ENCODE measurements around the gene PIMREG. TPM values are rescaled to one million over a fixed set of nuclear protein-coding genes. Genes with fewer than 3 reads are reported as not detected.

The PIMREG gene
- total and polyA plus RNA-seq, 2 donors from 2014 or later, result 1.7 TPM; not detected in 1

GRCh38 chr17:6427279-6427781, 16.9 kb upstream of the PIMREG start:
- no peak for FAIRE-seq
- TF ChIP-seq, protein P1, sequence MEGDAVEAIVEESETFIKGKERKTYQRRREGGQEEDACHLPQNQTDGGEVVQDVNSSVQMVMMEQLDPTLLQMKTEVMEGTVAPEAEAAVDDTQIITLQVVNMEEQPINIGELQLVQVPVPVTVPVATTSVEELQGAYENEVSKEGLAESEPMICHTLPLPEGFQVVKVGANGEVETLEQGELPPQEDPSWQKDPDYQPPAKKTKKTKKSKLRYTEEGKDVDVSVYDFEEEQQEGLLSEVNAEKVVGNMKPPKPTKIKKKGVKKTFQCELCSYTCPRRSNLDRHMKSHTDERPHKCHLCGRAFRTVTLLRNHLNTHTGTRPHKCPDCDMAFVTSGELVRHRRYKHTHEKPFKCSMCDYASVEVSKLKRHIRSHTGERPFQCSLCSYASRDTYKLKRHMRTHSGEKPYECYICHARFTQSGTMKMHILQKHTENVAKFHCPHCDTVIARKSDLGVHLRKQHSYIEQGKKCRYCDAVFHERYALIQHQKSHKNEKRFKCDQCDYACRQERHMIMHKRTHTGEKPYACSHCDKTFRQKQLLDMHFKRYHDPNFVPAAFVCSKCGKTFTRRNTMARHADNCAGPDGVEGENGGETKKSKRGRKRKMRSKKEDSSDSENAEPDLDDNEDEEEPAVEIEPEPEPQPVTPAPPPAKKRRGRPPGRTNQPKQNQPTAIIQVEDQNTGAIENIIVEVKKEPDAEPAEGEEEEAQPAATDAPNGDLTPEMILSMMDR (IDR thresholded peaks at IDR 0.05; ENCODE audit: borderline replicate concordance, extremely low read depth, insufficient read depth), result no peak
- intact Hi-C loops (cut with DNase I), result no loop called here

GRCh38 chr17:6428207-6428965, 15.9 kb upstream of the PIMREG start:
- Histone ChIP-seq H3K9me3 (ENCODE audit: control insufficient read depth in 2 of 3, insufficient read depth in 1 of 3, low read length in 3 of 3) (no peaks in the 10 kb centered on the region), H3K9ac (ENCODE audit: low read length in 3 of 3) (no peak overlapping the region), H3K4me1 (ENCODE audit: control insufficient read depth in 2 of 3, insufficient read depth in 2 of 3, low read depth in 1 of 3, low read length in 3 of 3) (no peaks in the 10 kb centered on the region), H3K4me3 (ENCODE audit: low read length in 3 of 3) (no peak overlapping the region), H3K36me3 (ENCODE audit: control insufficient read depth in 2 of 3, insufficient read depth in 3 of 3, low read length in 3 of 3) (no peaks in the 10 kb centered on the region), H3K27me3 (ENCODE audit: control insufficient read depth, insufficient read depth, low read length) (no peaks in the 10 kb centered on the region), H3K27ac (ENCODE audit: low read depth in 2 of 2, low read length in 2 of 2) (no peak overlapping the region)
- FAIRE-seq (no peak), DNase-seq (no peak)
- intact Hi-C loops (cut with DNase I), result no loop called here
- TF ChIP-seq, protein P1 (IDR thresholded peaks at IDR 0.05; ENCODE audit: borderline replicate concordance, extremely low read depth, insufficient read depth), result no peak

More at GRCh38 chr17:6427279-6427781, 16.9 kb upstream of the PIMREG start:
- Histone ChIP-seq H3K36me3 (ENCODE audit: control insufficient read depth in 2 of 3, insufficient read depth in 3 of 3, low read length in 3 of 3) (no peaks in the 10 kb centered on the region), H3K27ac (ENCODE audit: low read depth in 2 of 2, low read length in 2 of 2) (no peak overlapping the region), H3K4me1 (ENCODE audit: control insufficient read depth in 2 of 3, insufficient read depth in 2 of 3, low read depth in 1 of 3, low read length in 3 of 3) (no peaks in the 10 kb centered on the region), H3K4me3 (ENCODE audit: low read length in 3 of 3) (no peak overlapping the region), H3K27me3 (ENCODE audit: control insufficient read depth, insufficient read depth, low read length) (no peaks in the 10 kb centered on the region), H3K9ac (ENCODE audit: low read length in 3 of 3) (no peak overlapping the region), H3K9me3 (ENCODE audit: control insufficient read depth in 2 of 3, insufficient read depth in 1 of 3, low read length in 3 of 3) (no peaks in the 10 kb centered on the region)
- DNase-seq, result no peak

- no peak for FAIRE-seq
- Histone ChIP-seq H3K4me1 (ENCODE audit: control insufficient read depth in 2 of 3, insufficient read depth in 2 of 3, low read depth in 1 of 3, low read length in 3 of 3) (no peaks in the 10 kb centered on the region), H3K36me3 (ENCODE audit: control insufficient read depth in 2 of 3, insufficient read depth in 3 of 3, low read length in 3 of 3) (no peaks in the 10 kb centered on the region), H3K27me3 (ENCODE audit: control insufficient read depth, insufficient read depth, low read length) (no peaks in the 10 kb centered on the region), H3K27ac (ENCODE audit: low read depth in 2 of 2, low read length in 2 of 2) (no peak overlapping the region), H3K4me3 (ENCODE audit: low read length in 3 of 3) (no peak overlapping the region), H3K9ac (ENCODE audit: low read length in 3 of 3) (no peak overlapping the region), H3K9me3 (ENCODE audit: control insufficient read depth in 2 of 3, insufficient read depth in 1 of 3, low read length in 3 of 3) (no peaks in the 10 kb centered on the region)
- no peak for DNase-seq
- TF ChIP-seq, protein P1 (IDR thresholded peaks at IDR 0.05; ENCODE audit: borderline replicate concordance, extremely low read depth, insufficient read depth), result no peak
- intact Hi-C loops (cut with DNase I), result no loop called here
These were observed 15.0 kb upstream of the PIMREG start for GRCh38 chr17:6429266-6429665.
